OCI-LY1 (cell line): ENCODE results near the gene MTHFD1L.

Source experiments
- H2AFZ ChIP-seq: fragments of 200-600 bp; sonication (generic), shearing (Covaris generic); 2 replicates; pipeline ENCODE4 v1.6.0; 2014; ENCODE audit warnings: antibody characterized with exemption, mild to moderate bottlenecking, low read length
- H3F3A ChIP-seq: fragments of 200-600 bp; sonication (generic), shearing (Covaris generic); 2 replicates; pipeline ENCODE4 v1.6.0; 2014; ENCODE audit warnings: mild to moderate bottlenecking, antibody characterized with exemption, low read length, moderate library complexity; ENCODE audit not compliant: insufficient read depth
- H3K27ac ChIP-seq: fragments of 200-600 bp; sonication (generic); 2 replicates; pipeline ENCODE4 v1.5.1; 2014; ENCODE audit warnings: low read length, mixed run types, mild to moderate bottlenecking, low read depth; ENCODE audit not compliant: poor library complexity, severe bottlenecking
- H3K27me3 ChIP-seq: fragments of 200-600 bp; sonication (generic); 2 replicates; pipeline ENCODE4 v1.6.0; 2014; ENCODE audit warnings: antibody characterized with exemption, mild to moderate bottlenecking, low read length, moderate library complexity; ENCODE audit not compliant: insufficient read depth
- H3K36me3 ChIP-seq: fragments of 200-600 bp; sonication (generic); 2 replicates; pipeline ENCODE4 v1.6.1; 2014; ENCODE audit warnings: mild to moderate bottlenecking, antibody characterized with exemption, low read length, moderate library complexity, mixed read lengths; ENCODE audit not compliant: insufficient read depth
- H3K4me1 ChIP-seq: fragments of 200-600 bp; sonication (generic); 2 replicates; pipeline ENCODE4 v1.5.1; 2014; ENCODE audit warnings: mild to moderate bottlenecking, low read length, moderate library complexity; ENCODE audit not compliant: insufficient read depth, severe bottlenecking
- H3K4me2 ChIP-seq: fragments of 200-600 bp; sonication (generic), shearing (Covaris generic); 2 replicates; pipeline ENCODE4 v1.6.1; 2014; ENCODE audit warnings: low read length
- H3K4me3 ChIP-seq: fragments of 200-600 bp; sonication (generic); 2 replicates; pipeline ENCODE4 v1.5.1; 2014; ENCODE audit warnings: low read length, low read depth, mild to moderate bottlenecking, mixed read lengths; ENCODE audit not compliant: poor library complexity, severe bottlenecking
- H3K79me2 ChIP-seq: fragments of 200-600 bp; shearing (Covaris generic); 2 replicates; pipeline ENCODE4 v1.6.1; 2016; ENCODE audit warnings: mixed run types, low read length, mixed read lengths; ENCODE audit not compliant: insufficient read depth
- H3K9ac ChIP-seq: fragments of 200-600 bp; sonication (generic), shearing (Covaris generic); 2 replicates; pipeline ENCODE4 v1.6.1; 2014; ENCODE audit warnings: mild to moderate bottlenecking, low read length, mixed read lengths
- H3K9me2 ChIP-seq: fragments of 200-600 bp; sonication (generic), shearing (Covaris generic); 2 replicates; pipeline ENCODE4 v1.6.1; 2014; ENCODE audit warnings: low read depth, mild to moderate bottlenecking, low read length, mixed read lengths
- H3K9me3 ChIP-seq: fragments of 200-600 bp; shearing (Covaris generic); 2 replicates; pipeline ENCODE4 v1.6.1; 2014; ENCODE audit warnings: low read length, mixed read lengths
- H4K20me1 ChIP-seq: fragments of 200-600 bp; sonication (generic), shearing (Covaris generic); 2 replicates; pipeline ENCODE4 v1.6.0; 2016; ENCODE audit warnings: mild to moderate bottlenecking, low read length; ENCODE audit not compliant: insufficient read depth
- EZH2 ChIP-seq: fragments of 200-600 bp; sonication (generic), shearing (Covaris generic); IDR thresholded peaks from 2 replicates; pipeline ENCODE4 v1.8.0; 2017; ENCODE audit warnings: borderline replicate concordance, mixed run types, mild to moderate bottlenecking, antibody characterized with exemption, low read length, moderate library complexity, mixed read lengths
- TF ChIP-seq, protein P1 (sequence below): fragments of 200-600 bp; sonication (generic), shearing (Covaris generic); IDR thresholded peaks from 2 replicates; pipeline ENCODE4 v1.5.1; 2017; ENCODE audit warnings: mild to moderate bottlenecking, antibody characterized with exemption, low read length, moderate library complexity, mixed read lengths

MTHFD1L gene

DNA sequence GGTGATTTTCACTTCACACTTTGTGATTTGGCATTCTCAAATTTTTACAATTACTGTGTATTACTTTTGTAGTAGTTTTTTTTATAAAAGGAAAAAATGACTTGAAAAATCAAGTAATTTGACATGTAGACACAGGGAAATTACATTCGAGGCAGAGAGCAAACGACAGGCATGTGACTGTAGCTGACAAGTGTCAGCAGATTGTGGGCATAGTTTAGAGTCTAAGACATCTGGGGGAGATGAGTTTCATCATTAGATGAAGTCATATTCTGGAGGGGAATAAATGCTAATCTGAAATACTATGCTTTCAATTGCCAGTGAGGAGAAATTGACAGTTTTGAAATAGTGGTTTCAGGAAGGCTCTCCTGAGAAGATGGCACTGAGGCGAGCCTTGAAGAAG lies 126.0 kb downstream of the MTHFD1L start:
- no peak overlapping the region for H3K4me2 ChIP-seq
- H3K36me3 ChIP-seq = peaks cover 21% of the 10 kb centered on the region
- H3K9me2 ChIP-seq = no peaks in the 10 kb centered on the region
- no peaks in the 10 kb centered on the region for H3K79me2 ChIP-seq
- no peaks in the 10 kb centered on the region for H3F3A ChIP-seq
- H3K27me3 ChIP-seq = no peaks in the 10 kb centered on the region
- no peak overlapping the region for H2AFZ ChIP-seq
- no peak overlapping the region for H3K4me3 ChIP-seq
- TF ChIP-seq, protein P1, sequence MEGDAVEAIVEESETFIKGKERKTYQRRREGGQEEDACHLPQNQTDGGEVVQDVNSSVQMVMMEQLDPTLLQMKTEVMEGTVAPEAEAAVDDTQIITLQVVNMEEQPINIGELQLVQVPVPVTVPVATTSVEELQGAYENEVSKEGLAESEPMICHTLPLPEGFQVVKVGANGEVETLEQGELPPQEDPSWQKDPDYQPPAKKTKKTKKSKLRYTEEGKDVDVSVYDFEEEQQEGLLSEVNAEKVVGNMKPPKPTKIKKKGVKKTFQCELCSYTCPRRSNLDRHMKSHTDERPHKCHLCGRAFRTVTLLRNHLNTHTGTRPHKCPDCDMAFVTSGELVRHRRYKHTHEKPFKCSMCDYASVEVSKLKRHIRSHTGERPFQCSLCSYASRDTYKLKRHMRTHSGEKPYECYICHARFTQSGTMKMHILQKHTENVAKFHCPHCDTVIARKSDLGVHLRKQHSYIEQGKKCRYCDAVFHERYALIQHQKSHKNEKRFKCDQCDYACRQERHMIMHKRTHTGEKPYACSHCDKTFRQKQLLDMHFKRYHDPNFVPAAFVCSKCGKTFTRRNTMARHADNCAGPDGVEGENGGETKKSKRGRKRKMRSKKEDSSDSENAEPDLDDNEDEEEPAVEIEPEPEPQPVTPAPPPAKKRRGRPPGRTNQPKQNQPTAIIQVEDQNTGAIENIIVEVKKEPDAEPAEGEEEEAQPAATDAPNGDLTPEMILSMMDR = no peak
- TF ChIP-seq EZH2 = no peak
- no peaks in the 10 kb centered on the region for H3K9me3 ChIP-seq
- H4K20me1 ChIP-seq = no peaks in the 10 kb centered on the region
- H3K9ac ChIP-seq = no peak overlapping the region
- H3K27ac ChIP-seq = no peak overlapping the region
- peaks cover 9% of the 10 kb centered on the region for H3K4me1 ChIP-seq

DNA sequence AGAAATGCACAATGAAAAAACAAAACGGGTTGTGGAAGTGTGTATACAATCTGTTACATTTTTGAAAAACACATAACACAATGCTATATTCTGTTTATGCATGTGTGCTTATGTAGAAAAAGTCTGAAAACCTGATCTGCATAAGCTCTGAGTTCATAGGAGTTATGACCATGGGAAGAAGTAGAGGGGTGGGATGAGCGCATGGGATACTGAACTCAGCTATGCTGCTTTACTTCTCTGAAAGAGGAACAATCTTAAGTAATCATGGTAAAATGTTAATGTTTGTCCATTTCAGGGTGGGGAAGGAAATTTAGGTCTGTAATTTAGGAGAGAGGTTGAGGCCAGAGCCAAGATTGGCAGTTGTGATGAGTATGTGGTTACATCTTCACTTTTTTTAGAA lies 126.8 kb downstream of the MTHFD1L start:
- peaks cover 21% of the 10 kb centered on the region for H3K36me3 ChIP-seq
- H3K27ac ChIP-seq = no peak overlapping the region
- no peak overlapping the region for H3K4me3 ChIP-seq
- H3K9ac ChIP-seq = no peak overlapping the region
- no peaks in the 10 kb centered on the region for H3K9me2 ChIP-seq
- no peaks in the 10 kb centered on the region for H3K27me3 ChIP-seq
- H3K4me1 ChIP-seq = peaks cover 7% of the 10 kb centered on the region
- no peaks in the 10 kb centered on the region for H3K9me3 ChIP-seq
- no peaks in the 10 kb centered on the region for H3K79me2 ChIP-seq
- TF ChIP-seq, protein P1 = no peak
- no peak for TF ChIP-seq EZH2
- H4K20me1 ChIP-seq = no peaks in the 10 kb centered on the region
- H2AFZ ChIP-seq = no peak overlapping the region
- H3F3A ChIP-seq = no peaks in the 10 kb centered on the region
- H3K4me2 ChIP-seq = no peak overlapping the region

DNA sequence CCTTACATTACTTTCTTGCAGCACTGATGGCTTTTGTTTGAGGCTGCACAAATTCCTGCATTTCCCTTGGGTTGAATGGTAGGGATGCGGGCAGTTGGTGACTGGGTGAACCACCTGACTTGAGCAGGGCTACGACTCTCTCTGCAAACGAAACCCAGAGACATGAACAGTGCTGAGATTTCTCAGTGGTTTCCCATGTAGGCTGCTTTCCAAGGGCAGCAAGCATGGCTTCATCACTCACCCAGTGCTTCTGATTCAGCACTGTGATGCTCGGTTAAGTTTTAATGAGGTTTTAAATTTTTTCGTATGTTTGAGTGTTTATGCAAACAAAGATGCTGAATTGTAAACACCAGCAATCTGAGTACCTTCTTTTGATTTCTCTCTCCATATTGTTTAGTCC lies 127.2 kb downstream of the MTHFD1L start:
- Histone ChIP-seq H3K4me1 (peaks cover 2% of the 10 kb centered on the region), H3K4me2 (no peak overlapping the region), H3K27ac (no peak overlapping the region), H3K9ac (no peak overlapping the region), H3K27me3 (no peaks in the 10 kb centered on the region), H2AFZ (no peak overlapping the region), H3K9me2 (no peaks in the 10 kb centered on the region), H3K9me3 (no peaks in the 10 kb centered on the region), H3K36me3 (peaks cover 21% of the 10 kb centered on the region), H3K4me3 (no peak overlapping the region), H3F3A (no peaks in the 10 kb centered on the region), H4K20me1 (no peaks in the 10 kb centered on the region), H3K79me2 (no peaks in the 10 kb centered on the region)
- TF ChIP-seq EZH2 = no peak
- TF ChIP-seq, protein P1 = no peak
